Spleen (tissue), 7 donors: ENCODE data around the gene SMIM35.
A peak's percentile ranks its signal among the peaks of the same experiment; 100 is the strongest.

ENCODE experiments used
- POLR2A ChIP-seq, 3 donors: fragments of 450-650 bp; IDR thresholded peaks; one replicate each; pipeline ENCODE4 v1.5.1; 2017; ENCODE audit warnings: antibody characterized with exemption in 3 of 3, mild to moderate bottlenecking in 1 of 3
- TF ChIP-seq, protein P1 (sequence below), 11 experiments: fragments of 200-600 bp in 7 of 11; fragments of 450-650 bp in 4 of 11; sonication (generic) in 4 of 11; IDR thresholded peaks in 8 of 11; conservative IDR thresholded peaks in 3 of 11; 1 replicate in 7 of 11; 2 replicates in 4 of 11; pipeline versions ENCODE4 v1.4.0 to v1.8.0; 2016 to 2021; ENCODE audit warnings: antibody characterized with exemption in 11 of 11, inconsistent platforms in 4 of 11, mild to moderate bottlenecking in 1 of 11
- donor health status: DM: no; HTN: no; CAD: no; lungs with moderate emphysema.
- donor health status: DM: no; HTN: no; CAD: no.
- donor health status: DM: no; HTN: no; CAD: no.

GRCh38 chr11:117979481-117980211 is 107.1 kb downstream of the SMIM35 start:
- TF ChIP-seq, protein P1, sequence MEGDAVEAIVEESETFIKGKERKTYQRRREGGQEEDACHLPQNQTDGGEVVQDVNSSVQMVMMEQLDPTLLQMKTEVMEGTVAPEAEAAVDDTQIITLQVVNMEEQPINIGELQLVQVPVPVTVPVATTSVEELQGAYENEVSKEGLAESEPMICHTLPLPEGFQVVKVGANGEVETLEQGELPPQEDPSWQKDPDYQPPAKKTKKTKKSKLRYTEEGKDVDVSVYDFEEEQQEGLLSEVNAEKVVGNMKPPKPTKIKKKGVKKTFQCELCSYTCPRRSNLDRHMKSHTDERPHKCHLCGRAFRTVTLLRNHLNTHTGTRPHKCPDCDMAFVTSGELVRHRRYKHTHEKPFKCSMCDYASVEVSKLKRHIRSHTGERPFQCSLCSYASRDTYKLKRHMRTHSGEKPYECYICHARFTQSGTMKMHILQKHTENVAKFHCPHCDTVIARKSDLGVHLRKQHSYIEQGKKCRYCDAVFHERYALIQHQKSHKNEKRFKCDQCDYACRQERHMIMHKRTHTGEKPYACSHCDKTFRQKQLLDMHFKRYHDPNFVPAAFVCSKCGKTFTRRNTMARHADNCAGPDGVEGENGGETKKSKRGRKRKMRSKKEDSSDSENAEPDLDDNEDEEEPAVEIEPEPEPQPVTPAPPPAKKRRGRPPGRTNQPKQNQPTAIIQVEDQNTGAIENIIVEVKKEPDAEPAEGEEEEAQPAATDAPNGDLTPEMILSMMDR (IDR thresholded peaks at IDR 0.05 in 8 of 11, conservative IDR thresholded peaks at IDR 0.05 in 3 of 11) = no peak
- peak in 1 of 3 donors; percentile 16 for TF ChIP-seq POLR2A (IDR thresholded peaks at IDR 0.05)
